Measurements from ENCODE around the gene STXBP1. TPM values are rescaled to one million over a fixed set of nuclear protein-coding genes. Genes with fewer than 3 reads are reported as not detected.

Gene STXBP1
- total and polyA plus RNA-seq, 2 donors (not counting 1 experiment from before 2014, with no cell fraction given), result 25.6 to 36.0 TPM

DNA sequence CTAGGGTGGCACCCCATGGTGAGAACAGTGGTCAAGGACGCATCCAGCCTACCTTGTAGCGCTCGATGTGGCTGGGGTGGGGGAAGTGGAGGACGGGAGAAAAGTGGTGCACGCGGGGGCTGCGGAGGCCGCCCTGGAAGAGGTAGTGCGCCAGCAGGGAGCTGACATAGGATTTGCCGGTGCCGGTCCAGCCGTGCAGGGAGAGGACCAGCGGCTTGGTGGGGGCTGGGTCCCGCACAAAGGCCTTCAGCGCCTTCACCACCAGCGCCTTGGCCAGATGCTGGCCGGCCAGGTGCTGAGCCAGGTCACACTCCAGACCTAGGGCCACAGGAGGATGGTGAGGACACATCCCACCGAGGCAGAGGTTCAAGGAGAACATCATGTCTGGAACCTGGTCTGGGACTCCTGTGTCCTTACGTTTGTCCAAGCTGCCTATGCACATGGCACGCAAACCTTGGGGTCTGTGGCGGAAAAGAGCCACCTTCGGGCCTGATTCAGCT is 122.2 kb downstream of the STXBP1 start:
- Histone ChIP-seq H3K79me2 (ENCODE audit: control insufficient read depth, insufficient read depth, low read length) (no peaks in the 10 kb centered on the region), H3K36me3 (ENCODE audit: control insufficient read depth, insufficient read depth, low read length) (peaks cover 3% of the 10 kb centered on the region), H3K27me3 (ENCODE audit: control insufficient read depth, insufficient read depth, low read length) (no peaks in the 10 kb centered on the region), H3K9ac (ENCODE audit: insufficient read depth, low read length) (peak overlapping the region; percentile 65), H3K4me2 (ENCODE audit: extremely low read depth, insufficient read depth, low read length) (peak overlapping the region; percentile 98), H2AFZ (ENCODE audit: low read length) (no peak overlapping the region), H3K27ac (ENCODE audit: insufficient read depth, low read length) (peak overlapping the region; percentile 81), H3K9me3 (ENCODE audit: control insufficient read depth, insufficient read depth, low read depth, low read length) (no peaks in the 10 kb centered on the region), H4K20me1 (ENCODE audit: control insufficient read depth, extremely low read depth, insufficient read depth, low read length) (no peaks in the 10 kb centered on the region), H3K4me3 (replicated peaks in 1 of 4; ENCODE audit: control extremely low read depth in 1 of 4, insufficient read depth in 1 of 4, low read depth in 3 of 4, low read length in 4 of 4) (peak overlapping the region; percentile 65 to 76 (median 66)), H3K4me1 (ENCODE audit: control insufficient read depth, extremely low read depth, insufficient read depth, low read length) (peaks cover 9% of the 10 kb centered on the region)
- TF ChIP-seq EZH2 (IDR thresholded peaks at IDR 0.05; ENCODE audit: low read length, missing control alignments), result no peak
- TF ChIP-seq, protein P1, sequence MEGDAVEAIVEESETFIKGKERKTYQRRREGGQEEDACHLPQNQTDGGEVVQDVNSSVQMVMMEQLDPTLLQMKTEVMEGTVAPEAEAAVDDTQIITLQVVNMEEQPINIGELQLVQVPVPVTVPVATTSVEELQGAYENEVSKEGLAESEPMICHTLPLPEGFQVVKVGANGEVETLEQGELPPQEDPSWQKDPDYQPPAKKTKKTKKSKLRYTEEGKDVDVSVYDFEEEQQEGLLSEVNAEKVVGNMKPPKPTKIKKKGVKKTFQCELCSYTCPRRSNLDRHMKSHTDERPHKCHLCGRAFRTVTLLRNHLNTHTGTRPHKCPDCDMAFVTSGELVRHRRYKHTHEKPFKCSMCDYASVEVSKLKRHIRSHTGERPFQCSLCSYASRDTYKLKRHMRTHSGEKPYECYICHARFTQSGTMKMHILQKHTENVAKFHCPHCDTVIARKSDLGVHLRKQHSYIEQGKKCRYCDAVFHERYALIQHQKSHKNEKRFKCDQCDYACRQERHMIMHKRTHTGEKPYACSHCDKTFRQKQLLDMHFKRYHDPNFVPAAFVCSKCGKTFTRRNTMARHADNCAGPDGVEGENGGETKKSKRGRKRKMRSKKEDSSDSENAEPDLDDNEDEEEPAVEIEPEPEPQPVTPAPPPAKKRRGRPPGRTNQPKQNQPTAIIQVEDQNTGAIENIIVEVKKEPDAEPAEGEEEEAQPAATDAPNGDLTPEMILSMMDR (conservative IDR thresholded peaks at IDR 0.05 in 1 of 2, IDR thresholded peaks at IDR 0.05 in 1 of 2; ENCODE audit: low read depth in 1 of 2, low read length in 2 of 2), result no peak
- DNase-seq (ENCODE audit: low read depth in 2 of 2), result no peak

DNA sequence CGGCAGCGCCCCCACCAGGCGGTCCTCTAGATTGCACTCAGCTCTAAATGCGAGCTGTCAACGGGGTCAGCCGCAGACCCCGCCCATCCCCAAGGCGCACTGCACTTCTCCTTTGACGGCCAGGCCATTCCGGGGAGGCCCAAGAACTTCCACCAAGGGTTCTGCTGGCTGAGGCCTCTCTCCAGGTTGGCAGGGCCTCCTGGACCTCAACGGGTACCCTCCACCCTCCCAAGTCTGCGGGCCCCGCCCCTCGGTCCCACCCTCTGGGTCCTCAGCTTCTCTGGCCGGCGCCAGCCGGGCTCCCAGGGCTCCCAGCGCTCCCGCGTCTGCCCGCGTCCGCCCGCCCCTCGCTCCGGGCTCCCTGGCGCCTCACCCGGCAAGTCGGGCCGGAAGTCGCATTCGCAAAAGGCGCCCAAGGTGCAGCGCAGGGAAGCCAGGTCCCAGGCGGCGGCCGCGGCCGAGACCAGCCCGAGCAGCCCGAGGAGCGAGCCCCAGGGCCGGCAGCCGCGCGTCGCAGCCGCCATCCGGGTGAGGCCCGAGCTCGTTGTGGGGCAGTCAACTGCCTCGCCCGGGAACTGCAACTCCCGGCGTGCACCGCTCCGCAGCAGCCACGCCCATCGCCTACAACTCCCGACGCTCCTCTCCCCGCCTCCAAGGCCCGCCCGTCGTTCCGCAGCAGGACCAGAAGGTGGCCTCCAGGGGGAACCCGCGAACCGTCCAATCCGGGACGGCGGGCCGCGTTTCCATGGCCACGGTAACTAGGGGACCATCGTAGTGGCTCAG is 122.9 kb downstream of the STXBP1 start, which contains the start of gene TOR2A:
TOR2A (minus strand) TSS at position 548 of the 783 bp plus-strand sequence; CDS start at position 524, 24 bp downstream.
- H3K9me3 ChIP-seq (ENCODE audit: control insufficient read depth, insufficient read depth, low read depth, low read length), result no peaks in the 10 kb centered on the region
- DNase-seq (ENCODE audit: low read depth in 2 of 2), result peak; percentile 93 to 96
- no peaks in the 10 kb centered on the region for H3K27me3 ChIP-seq (ENCODE audit: control insufficient read depth, insufficient read depth, low read length)
- H3K27ac ChIP-seq (ENCODE audit: insufficient read depth, low read length), result peak within 1 kb of the TSS; percentile 81
- H3K4me2 ChIP-seq (ENCODE audit: extremely low read depth, insufficient read depth, low read length), result peak within 1 kb of the TSS; percentile 98
- peaks cover 12% of the 10 kb centered on the region for H3K4me1 ChIP-seq (ENCODE audit: control insufficient read depth, extremely low read depth, insufficient read depth, low read length)
- TF ChIP-seq, protein P1 (conservative IDR thresholded peaks at IDR 0.05 in 1 of 2, IDR thresholded peaks at IDR 0.05 in 1 of 2; ENCODE audit: low read depth in 1 of 2, low read length in 2 of 2), result peak; percentile 81 to 84
- no peak for TF ChIP-seq EZH2 (IDR thresholded peaks at IDR 0.05; ENCODE audit: low read length, missing control alignments)
- no peaks in the 10 kb centered on the region for H4K20me1 ChIP-seq (ENCODE audit: control insufficient read depth, extremely low read depth, insufficient read depth, low read length)
- H3K36me3 ChIP-seq (ENCODE audit: control insufficient read depth, insufficient read depth, low read length), result peaks cover 3% of the 10 kb centered on the region
- H3K4me3 ChIP-seq (replicated peaks in 1 of 4; ENCODE audit: control extremely low read depth in 1 of 4, insufficient read depth in 1 of 4, low read depth in 3 of 4, low read length in 4 of 4), result peak within 1 kb of the TSS; percentile 65 to 76 (median 66)
- H3K79me2 ChIP-seq (ENCODE audit: control insufficient read depth, insufficient read depth, low read length), result no peaks in the 10 kb centered on the region
- H3K9ac ChIP-seq (ENCODE audit: insufficient read depth, low read length), result peak within 1 kb of the TSS; percentile 87
- peak within 1 kb of the TSS; percentile 71 for H2AFZ ChIP-seq (ENCODE audit: low read length)

DNA sequence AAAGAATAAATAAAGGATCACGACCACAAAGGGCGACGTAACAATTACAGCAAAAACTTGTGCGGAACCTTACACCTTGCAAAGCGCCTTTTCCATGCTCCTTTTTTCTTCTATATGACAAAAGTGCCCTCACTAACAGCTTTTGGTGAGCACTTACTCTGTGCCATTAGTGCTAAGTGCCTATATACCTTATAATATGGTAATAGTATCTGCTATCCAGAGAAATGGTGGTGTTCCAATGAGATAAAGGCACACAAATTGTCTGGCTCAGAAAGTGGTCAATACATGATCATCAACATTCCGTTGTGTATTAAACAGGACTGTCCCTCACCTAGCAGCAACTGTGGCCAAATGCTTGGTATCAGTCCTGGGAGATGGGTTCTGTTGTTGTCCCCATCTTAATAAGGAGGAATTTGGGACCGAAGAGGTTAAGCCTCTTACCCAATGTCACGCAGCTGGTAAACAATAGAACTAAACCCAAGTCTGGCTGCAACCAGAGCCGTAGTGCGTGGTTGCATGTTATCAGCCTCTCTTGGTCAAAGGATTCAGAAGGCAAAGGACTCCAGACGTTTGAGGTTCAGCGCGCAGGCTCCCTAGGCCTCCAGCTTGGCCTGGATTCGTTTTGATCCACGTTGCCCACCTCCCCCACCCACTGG is 123.6 kb downstream of the STXBP1 start:
- H3K4me1 ChIP-seq (ENCODE audit: control insufficient read depth, extremely low read depth, insufficient read depth, low read length), result peaks cover 17% of the 10 kb centered on the region
- no peaks in the 10 kb centered on the region for H3K79me2 ChIP-seq (ENCODE audit: control insufficient read depth, insufficient read depth, low read length)
- H3K27me3 ChIP-seq (ENCODE audit: control insufficient read depth, insufficient read depth, low read length), result no peaks in the 10 kb centered on the region
- peak overlapping the region; percentile 54 for H3K4me2 ChIP-seq (ENCODE audit: extremely low read depth, insufficient read depth, low read length)
- no peaks in the 10 kb centered on the region for H3K9me3 ChIP-seq (ENCODE audit: control insufficient read depth, insufficient read depth, low read depth, low read length)
- H3K9ac ChIP-seq (ENCODE audit: insufficient read depth, low read length), result peak overlapping the region; percentile 20
- no peak overlapping the region for H2AFZ ChIP-seq (ENCODE audit: low read length)
- peak overlapping the region; percentile 57 for H3K27ac ChIP-seq (ENCODE audit: insufficient read depth, low read length)
- TF ChIP-seq EZH2 (IDR thresholded peaks at IDR 0.05; ENCODE audit: low read length, missing control alignments), result no peak
- TF ChIP-seq, protein P1 (conservative IDR thresholded peaks at IDR 0.05 in 1 of 2, IDR thresholded peaks at IDR 0.05 in 1 of 2; ENCODE audit: low read depth in 1 of 2, low read length in 2 of 2), result no peak
- no peaks in the 10 kb centered on the region for H4K20me1 ChIP-seq (ENCODE audit: control insufficient read depth, extremely low read depth, insufficient read depth, low read length)
- no peak for DNase-seq (ENCODE audit: low read depth in 2 of 2)
- no peak overlapping the region for H3K4me3 ChIP-seq (replicated peaks in 1 of 4; ENCODE audit: control extremely low read depth in 1 of 4, insufficient read depth in 1 of 4, low read depth in 3 of 4, low read length in 4 of 4)
- H3K36me3 ChIP-seq (ENCODE audit: control insufficient read depth, insufficient read depth, low read length), result peaks cover 3% of the 10 kb centered on the region

Data from fibroblast of lung (primary cell).